ENCODE measurements around the gene WWOX.

WWOX gene

GRCh38 chr16:78693496-78693895 lies 594.0 kb downstream of the WWOX start:
- DNase-seq (ENCODE audit: low read depth): no peak
- TF ChIP-seq CTCF (IDR thresholded peaks at IDR 0.05; ENCODE audit: control insufficient read depth, extremely low read depth, insufficient read depth): no peak
- no peak overlapping the region for H3K4me3 ChIP-seq (ENCODE audit: low read depth, low read length)

- DNase-seq (ENCODE audit: low read depth): no peak
- no peak for TF ChIP-seq CTCF (IDR thresholded peaks at IDR 0.05; ENCODE audit: control insufficient read depth, extremely low read depth, insufficient read depth)
Observed at GRCh38 chr16:78694414-78694813, 595.0 kb downstream of the WWOX start.

DNA sequence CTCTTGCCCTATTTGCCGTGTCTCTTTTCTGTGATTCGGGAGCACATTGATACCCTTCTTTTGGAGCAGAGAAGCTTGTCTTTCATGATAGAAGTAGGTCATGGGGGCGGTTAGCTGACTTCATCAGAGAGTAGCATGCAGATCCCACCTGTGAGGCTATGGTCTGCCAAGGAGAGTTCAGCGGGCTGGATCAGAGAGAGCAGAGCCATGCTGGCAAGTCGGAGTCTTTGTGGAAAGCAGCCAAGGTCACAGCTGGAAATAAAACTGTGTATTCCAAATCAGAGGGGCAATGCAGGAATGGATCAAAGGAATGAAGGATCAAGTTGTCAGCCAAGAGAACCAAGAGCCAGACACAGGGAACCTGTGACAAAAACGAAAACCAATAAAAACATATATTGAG lies 595.9 kb downstream of the WWOX start:
- TF ChIP-seq CTCF (IDR thresholded peaks at IDR 0.05; ENCODE audit: control insufficient read depth, extremely low read depth, insufficient read depth): no peak
- H3K4me3 ChIP-seq (ENCODE audit: low read depth, low read length): no peak overlapping the region
- no peak for DNase-seq (ENCODE audit: low read depth)

More at GRCh38 chr16:78694414-78694813, 595.0 kb downstream of the WWOX start:
- H3K4me3 ChIP-seq (ENCODE audit: low read depth, low read length): no peak overlapping the region

- TF ChIP-seq CTCF (IDR thresholded peaks at IDR 0.05; ENCODE audit: control insufficient read depth, extremely low read depth, insufficient read depth): no peak
- no peak overlapping the region for H3K4me3 ChIP-seq (ENCODE audit: low read depth, low read length)
- DNase-seq (ENCODE audit: low read depth): no peak
Observed at GRCh38 chr16:78696797-78697196, 597.3 kb downstream of the WWOX start.

DNA sequence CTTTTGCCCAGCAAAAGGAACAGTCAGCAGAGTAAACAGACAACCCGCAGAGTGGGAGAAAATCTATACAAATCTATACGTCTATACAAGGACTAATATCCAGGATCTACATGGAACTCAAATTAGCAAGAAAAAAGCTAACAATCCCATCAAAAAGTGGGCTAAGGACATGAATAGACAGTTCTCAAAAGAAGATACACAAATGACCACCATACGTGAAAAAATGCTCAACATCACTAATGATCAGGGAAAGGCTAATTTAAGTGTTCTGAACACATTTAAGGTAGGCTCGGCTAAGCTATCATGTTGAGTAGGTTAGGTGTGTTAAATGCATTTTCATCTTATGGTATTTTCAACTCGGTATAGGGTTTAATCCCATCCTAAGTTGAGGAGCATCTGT lies 598.0 kb downstream of the WWOX start:
- DNase-seq (ENCODE audit: low read depth): no peak
- no peak for TF ChIP-seq CTCF (IDR thresholded peaks at IDR 0.05; ENCODE audit: control insufficient read depth, extremely low read depth, insufficient read depth)
- H3K4me3 ChIP-seq (ENCODE audit: low read depth, low read length): no peak overlapping the region

DNA sequence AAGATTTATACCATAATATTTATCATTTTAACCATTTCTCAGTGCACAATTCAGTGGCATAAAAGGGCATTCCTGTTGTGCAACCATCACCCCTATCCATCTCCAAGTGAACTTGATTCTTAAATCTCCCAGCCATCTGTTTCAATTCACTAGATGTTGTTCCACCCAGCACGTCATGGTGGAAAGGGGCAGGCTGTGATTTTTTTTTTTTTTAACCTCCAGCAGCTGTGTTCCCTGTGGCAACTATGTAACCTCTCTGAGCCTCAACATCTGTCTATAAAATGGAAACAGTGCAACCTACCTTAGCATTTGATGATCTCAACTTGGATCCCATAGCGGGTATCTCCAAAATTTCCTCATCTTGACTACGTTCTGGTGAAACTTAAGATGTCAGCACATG lies 604.5 kb downstream of the WWOX start:
- H3K4me3 ChIP-seq (ENCODE audit: low read depth, low read length): no peak overlapping the region
- DNase-seq (ENCODE audit: low read depth): no peak
- TF ChIP-seq CTCF (IDR thresholded peaks at IDR 0.05; ENCODE audit: control insufficient read depth, extremely low read depth, insufficient read depth): no peak

DNA sequence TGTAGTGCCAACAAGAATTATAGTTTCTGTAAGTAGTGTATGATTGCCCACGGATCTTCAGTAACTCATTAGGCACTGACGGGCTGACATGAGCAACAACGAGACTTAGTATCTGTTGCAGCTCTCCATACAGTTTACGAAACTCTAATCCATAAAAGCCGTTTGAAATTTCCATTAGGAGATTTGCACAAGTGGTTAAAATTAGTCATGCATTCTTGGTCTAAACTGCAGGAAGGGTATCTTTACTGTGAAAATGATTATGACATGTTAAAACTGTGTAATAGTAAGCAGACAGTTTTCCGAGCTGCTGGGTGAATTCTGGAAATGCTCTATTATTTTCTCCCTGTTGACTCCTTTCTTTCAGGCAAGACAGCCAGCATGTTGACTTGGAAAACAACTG lies 605.0 kb downstream of the WWOX start:
- DNase-seq (ENCODE audit: low read depth): no peak
- TF ChIP-seq CTCF (IDR thresholded peaks at IDR 0.05; ENCODE audit: control insufficient read depth, extremely low read depth, insufficient read depth): no peak
- no peak overlapping the region for H3K4me3 ChIP-seq (ENCODE audit: low read depth, low read length)

All from LNCaP clone FGC (cell line).